Glutamatergic neuron (in vitro differentiated cells): ENCODE data around the gene CLCN4. TPM values are rescaled to one million over a fixed set of nuclear protein-coding genes. Genes with fewer than 3 reads are reported as not detected.

ENCODE experiments used
- DNase-seq: peaks from one replicate; pipeline ENCODE4 v3.0.0; 2022
- H3K27ac Mint-ChIP-seq: one replicate; pipeline ENCODE4 v1.8.0; 2020; ENCODE audit warnings: mild to moderate bottlenecking, mixed read lengths, inconsistent platforms; ENCODE audit not compliant: unreplicated experiment
- H3K27me3 Mint-ChIP-seq: one replicate; pipeline ENCODE4 v1.8.0; 2020; ENCODE audit warnings: mild to moderate bottlenecking, moderate library complexity, mixed read lengths, inconsistent platforms; ENCODE audit not compliant: unreplicated experiment
- H3K36me3 Mint-ChIP-seq: one replicate; pipeline ENCODE4 v1.8.0; 2020; ENCODE audit warnings: mild to moderate bottlenecking, mixed read lengths, inconsistent platforms; ENCODE audit not compliant: unreplicated experiment
- H3K4me1 Mint-ChIP-seq: one replicate; pipeline ENCODE4 v1.8.0; 2020; ENCODE audit warnings: mild to moderate bottlenecking, low read depth, mixed read lengths, inconsistent platforms; ENCODE audit not compliant: unreplicated experiment
- H3K4me3 Mint-ChIP-seq: one replicate; pipeline ENCODE4 v1.8.0; 2020; ENCODE audit warnings: mild to moderate bottlenecking, mixed read lengths, inconsistent platforms; ENCODE audit not compliant: unreplicated experiment
- H3K9me3 Mint-ChIP-seq: one replicate; pipeline ENCODE4 v1.8.0; 2020; ENCODE audit warnings: mild to moderate bottlenecking, moderate library complexity, mixed read lengths, inconsistent platforms; ENCODE audit not compliant: unreplicated experiment
- CTCF ChIP-seq: fragments of 200-600 bp; sonication (generic); IDR thresholded peaks from one replicate; pipeline ENCODE4 v1.5.0; 2021; ENCODE audit not compliant: partially characterized antibody, unreplicated experiment
- total RNA-seq: library from RNA; stranded (reverse); fragmentation: NEBNext Ultra II Directional; extraction: Animal tissue kit (Norgen Biotek cat#: 25700); gene quantifications from one replicate; pipeline ENCODE4 v1.2.1, GENCODE V29; 2021; ENCODE audit not compliant: unreplicated experiment

Gene CLCN4
- total RNA-seq, 1 donor from 2014 or later, result 64.7 TPM

GRCh38 chrX:10134921-10135320 lies 21.9 kb upstream of the CLCN4 start:
- no peak for TF ChIP-seq CTCF
- no peaks in the 10 kb centered on the region for H3K27me3 Mint-ChIP-seq
- peaks cover 5% of the 10 kb centered on the region for H3K36me3 Mint-ChIP-seq
- peaks cover 2% of the 10 kb centered on the region for H3K4me1 Mint-ChIP-seq
- no peak overlapping the region for H3K27ac Mint-ChIP-seq
- H3K4me3 Mint-ChIP-seq, result no peak overlapping the region
- H3K9me3 Mint-ChIP-seq, result peaks cover 2% of the 10 kb centered on the region
- DNase-seq, result no peak

- Mint-ChIP-seq H3K4me1 (peaks cover 2% of the 10 kb centered on the region), H3K9me3 (peaks cover 2% of the 10 kb centered on the region), H3K4me3 (no peak overlapping the region), H3K27ac (no peak overlapping the region), H3K36me3 (peaks cover 5% of the 10 kb centered on the region), H3K27me3 (no peaks in the 10 kb centered on the region)
- DNase-seq, result no peak
- TF ChIP-seq CTCF, result no peak
Measured at GRCh38 chrX:10135561-10136399, 21.0 kb upstream of the CLCN4 start.

- H3K27ac Mint-ChIP-seq, result no peak overlapping the region
- H3K4me1 Mint-ChIP-seq, result peaks cover 2% of the 10 kb centered on the region
- peaks cover 2% of the 10 kb centered on the region for H3K9me3 Mint-ChIP-seq
- H3K4me3 Mint-ChIP-seq, result no peak overlapping the region
- H3K36me3 Mint-ChIP-seq, result no peaks in the 10 kb centered on the region
- no peak for TF ChIP-seq CTCF
- no peaks in the 10 kb centered on the region for H3K27me3 Mint-ChIP-seq
- no peak for DNase-seq
Measured at GRCh38 chrX:10138726-10139125, 18.0 kb upstream of the CLCN4 start.

- DNase-seq, result no peak
- Mint-ChIP-seq H3K4me3 (no peak overlapping the region), H3K9me3 (peaks cover 2% of the 10 kb centered on the region), H3K27me3 (no peaks in the 10 kb centered on the region), H3K4me1 (peaks cover 2% of the 10 kb centered on the region), H3K27ac (no peak overlapping the region), H3K36me3 (no peaks in the 10 kb centered on the region)
- TF ChIP-seq CTCF, result no peak
Measured at GRCh38 chrX:10140264-10140663, 16.5 kb upstream of the CLCN4 start.

- no peak overlapping the region for H3K4me3 Mint-ChIP-seq
- peaks cover 4% of the 10 kb centered on the region for H3K27me3 Mint-ChIP-seq
- no peaks in the 10 kb centered on the region for H3K36me3 Mint-ChIP-seq
- no peak overlapping the region for H3K27ac Mint-ChIP-seq
- H3K9me3 Mint-ChIP-seq, result peaks cover 2% of the 10 kb centered on the region
- no peak for DNase-seq
- H3K4me1 Mint-ChIP-seq, result peaks cover 2% of the 10 kb centered on the region
- no peak for TF ChIP-seq CTCF
Measured at GRCh38 chrX:10142041-10142599, 14.7 kb upstream of the CLCN4 start.
